Measurements from ENCODE around the gene IGDCC3.

IGDCC3 gene

GRCh38 chr15:65318870-65319356 is 58.9 kb downstream of the IGDCC3 start:
- peak; percentile 90 for DNase-seq

- DNase-seq: peak; percentile 69
Measured at GRCh38 chr15:65312400-65312916, 65.3 kb downstream of the IGDCC3 start.

- peak; percentile 9 for DNase-seq
Measured at GRCh38 chr15:65311760-65312159, 66.0 kb downstream of the IGDCC3 start.

GRCh38 chr15:65310431-65311137 is 67.2 kb downstream of the IGDCC3 start:
- no peak for DNase-seq

- DNase-seq: peak; percentile 20
Measured at GRCh38 chr15:65309882-65310418, 67.9 kb downstream of the IGDCC3 start.

GRCh38 chr15:65307978-65308377 is 69.8 kb downstream of the IGDCC3 start:
- DNase-seq: no peak

- no peak for DNase-seq
Measured at GRCh38 chr15:65306551-65306950, 71.3 kb downstream of the IGDCC3 start.

GRCh38 chr15:65305776-65306175 is 72.0 kb downstream of the IGDCC3 start:
- DNase-seq: no peak

- DNase-seq: no peak
Measured at GRCh38 chr15:65305150-65305758, 72.5 kb downstream of the IGDCC3 start.

- DNase-seq: peak; percentile 94
Measured at GRCh38 chr15:65304381-65305149, 73.2 kb downstream of the IGDCC3 start, which contains the start of gene RNU5B-1. RNU5B-1 (plus strand) TSS chr15:65304677.

GRCh38 chr15:65303687-65304380 is 74.0 kb downstream of the IGDCC3 start:
- DNase-seq: peak; percentile 82

- DNase-seq: no peak
Measured at GRCh38 chr15:65302061-65302460, 75.7 kb downstream of the IGDCC3 start.

GRCh38 chr15:65300924-65301441 is 76.8 kb downstream of the IGDCC3 start:
- DNase-seq: no peak

GRCh38 chr15:65298731-65299130 is 79.1 kb downstream of the IGDCC3 start:
- no peak for DNase-seq

- DNase-seq: no peak
Measured at GRCh38 chr15:65292938-65293518, 84.8 kb downstream of the IGDCC3 start.

- no peak for DNase-seq
Measured at GRCh38 chr15:65290228-65290627, 87.6 kb downstream of the IGDCC3 start.

- no peak for DNase-seq
Measured at GRCh38 chr15:65289261-65289854, 88.4 kb downstream of the IGDCC3 start.

- DNase-seq: no peak
Measured at GRCh38 chr15:65287520-65287855, 90.3 kb downstream of the IGDCC3 start.

- DNase-seq: peak; percentile 91
Measured at GRCh38 chr15:65286704-65287519, 90.9 kb downstream of the IGDCC3 start, which contains the start of gene PARP16. PARP16 (minus strand) TSS chr15:65286883; CDS start chr15:65286426, 457 bp downstream.

GRCh38 chr15:65286069-65286703 is 91.6 kb downstream of the IGDCC3 start:
- DNase-seq: peak; percentile 90
